Stimulated activated naive B cell treated with anti-CD40 and anti-IgM and Interleukin-4, amounts not matched to agents 10 μg/mL and 1 μg/mL and 100 μg/mL, for 72 hours (primary cell): ENCODE results near the gene ACACA.

Experiments
- ATAC-seq, 2 donors: fragments of 150-1000 bp; cut with Tn5 transposase; replicated peaks; 2 replicates each; pipeline ENCODE4 v1.10.0; 2021; ENCODE audit warnings: moderate library complexity in 1 of 2
- DNase-seq: peaks from one replicate; pipeline ENCODE4 v3.0.0; 2021
- H3K27ac Mint-ChIP-seq: one replicate; pipeline ENCODE4 v1.8.0; 2022; ENCODE audit warnings: mild to moderate bottlenecking, mixed read lengths
- H3K27me3 Mint-ChIP-seq, 2 donors: one replicate each; pipeline ENCODE4 v1.8.0; 2022; ENCODE audit warnings: mixed read lengths in 2 of 2
- H3K36me3 Mint-ChIP-seq, 2 donors: one replicate each; pipeline ENCODE4 v1.8.0; 2022; ENCODE audit warnings: mixed read lengths in 2 of 2, mild to moderate bottlenecking in 1 of 2
- H3K4me1 Mint-ChIP-seq, 2 donors: one replicate each; pipeline ENCODE4 v1.8.0; 2022; ENCODE audit warnings: mixed read lengths in 2 of 2, mild to moderate bottlenecking in 1 of 2
- H3K4me3 Mint-ChIP-seq, 2 donors: one replicate each; pipeline ENCODE4 v1.8.0; 2022; ENCODE audit warnings: mild to moderate bottlenecking in 2 of 2, mixed read lengths in 2 of 2, moderate library complexity in 1 of 2
- H3K9me3 Mint-ChIP-seq, 2 donors: one replicate each; pipeline ENCODE4 v1.8.0; 2022; ENCODE audit warnings: mixed read lengths in 2 of 2, mild to moderate bottlenecking in 1 of 2

ACACA gene

GRCh38 chr17:37069087-37069486 is 337.5 kb downstream of the ACACA start:
- H3K4me1 Mint-ChIP-seq: no peaks in the 10 kb centered on the region
- peaks cover 6% of the 10 kb centered on the region in 2 donors for H3K27me3 Mint-ChIP-seq
- H3K36me3 Mint-ChIP-seq: no peaks in the 10 kb centered on the region
- no peaks in the 10 kb centered on the region for H3K9me3 Mint-ChIP-seq
- no peak overlapping the region for H3K4me3 Mint-ChIP-seq
- H3K27ac Mint-ChIP-seq: no peak overlapping the region
- ATAC-seq (no peak), DNase-seq (no peak)

- H3K27ac Mint-ChIP-seq: no peak overlapping the region
Observed at GRCh38 chr17:37068266-37068665, 338.4 kb downstream of the ACACA start.

GRCh38 chr17:37067555-37068111 is 339.0 kb downstream of the ACACA start:
- ATAC-seq: no peak
- Mint-ChIP-seq H3K27ac (no peak overlapping the region), H3K27me3 (peaks cover 6 to 9% of the 10 kb centered on the region in 2 donors), H3K9me3 (no peaks in the 10 kb centered on the region), H3K4me1 (no peaks in the 10 kb centered on the region), H3K36me3 (no peaks in the 10 kb centered on the region), H3K4me3 (no peak overlapping the region)
- DNase-seq: no peak

More at GRCh38 chr17:37068266-37068665, 338.4 kb downstream of the ACACA start:
- H3K36me3 Mint-ChIP-seq: no peaks in the 10 kb centered on the region
- ATAC-seq (no peak), DNase-seq (no peak)
- H3K4me1 Mint-ChIP-seq: no peaks in the 10 kb centered on the region
- H3K9me3 Mint-ChIP-seq: no peaks in the 10 kb centered on the region
- H3K27me3 Mint-ChIP-seq: peaks cover 6 to 9% of the 10 kb centered on the region in 2 donors
- H3K4me3 Mint-ChIP-seq: no peak overlapping the region

GRCh38 chr17:37066322-37067255 is 340.0 kb downstream of the ACACA start:
- Mint-ChIP-seq H3K4me3 (no peak overlapping the region), H3K9me3 (no peaks in the 10 kb centered on the region), H3K36me3 (no peaks in the 10 kb centered on the region), H3K4me1 (no peaks in the 10 kb centered on the region), H3K27ac (no peak overlapping the region), H3K27me3 (peaks cover 6 to 9% of the 10 kb centered on the region in 2 donors)
- DNase-seq (no peak), ATAC-seq (no peak)

- H3K4me3 Mint-ChIP-seq: no peak overlapping the region
- no peaks in the 10 kb centered on the region for H3K4me1 Mint-ChIP-seq
- H3K27ac Mint-ChIP-seq: no peak overlapping the region
- DNase-seq: no peak
- H3K27me3 Mint-ChIP-seq: peaks cover 6 to 9% of the 10 kb centered on the region in 2 donors
- no peaks in the 10 kb centered on the region for H3K9me3 Mint-ChIP-seq
- no peak for ATAC-seq
- no peaks in the 10 kb centered on the region for H3K36me3 Mint-ChIP-seq
Observed at GRCh38 chr17:37065486-37066321, 340.9 kb downstream of the ACACA start.

GRCh38 chr17:37064956-37065355 is 341.7 kb downstream of the ACACA start:
- H3K4me3 Mint-ChIP-seq: no peak overlapping the region
- no peak for DNase-seq
- no peaks in the 10 kb centered on the region for H3K4me1 Mint-ChIP-seq
- ATAC-seq: no peak
- H3K36me3 Mint-ChIP-seq: no peaks in the 10 kb centered on the region
- no peaks in the 10 kb centered on the region for H3K9me3 Mint-ChIP-seq
- H3K27ac Mint-ChIP-seq: no peak overlapping the region
- peaks cover 6 to 9% of the 10 kb centered on the region in 2 donors for H3K27me3 Mint-ChIP-seq

GRCh38 chr17:37064206-37064605 is 342.4 kb downstream of the ACACA start:
- no peak for ATAC-seq
- DNase-seq: no peak
- Mint-ChIP-seq H3K4me3 (no peak overlapping the region), H3K4me1 (no peaks in the 10 kb centered on the region), H3K27me3 (peaks cover 6 to 9% of the 10 kb centered on the region in 2 donors), H3K27ac (no peak overlapping the region), H3K9me3 (no peaks in the 10 kb centered on the region), H3K36me3 (no peaks in the 10 kb centered on the region)

GRCh38 chr17:37062021-37062420 is 344.6 kb downstream of the ACACA start:
- Mint-ChIP-seq H3K27ac (no peak overlapping the region), H3K4me3 (no peak overlapping the region), H3K9me3 (no peaks in the 10 kb centered on the region), H3K4me1 (no peaks in the 10 kb centered on the region), H3K36me3 (peaks cover 3 to 6% of the 10 kb centered on the region in 2 donors), H3K27me3 (peaks cover 6 to 9% of the 10 kb centered on the region in 2 donors)
- no peak for DNase-seq
- ATAC-seq: no peak

- Mint-ChIP-seq H3K9me3 (no peaks in the 10 kb centered on the region), H3K27ac (no peak overlapping the region), H3K4me3 (no peak overlapping the region), H3K27me3 (peaks cover 0 to 4% of the 10 kb centered on the region in 2 donors), H3K36me3 (peaks cover 11 to 16% of the 10 kb centered on the region in 2 donors), H3K4me1 (no peaks in the 10 kb centered on the region)
- DNase-seq: no peak
- ATAC-seq: no peak
Observed at GRCh38 chr17:37060928-37061327, 345.7 kb downstream of the ACACA start.

- peaks cover 12 to 22% of the 10 kb centered on the region in 2 donors for H3K36me3 Mint-ChIP-seq
- H3K4me3 Mint-ChIP-seq: no peak overlapping the region
- peaks cover 0 to 4% of the 10 kb centered on the region in 2 donors for H3K27me3 Mint-ChIP-seq
- ATAC-seq: no peak
- no peaks in the 10 kb centered on the region for H3K4me1 Mint-ChIP-seq
- H3K9me3 Mint-ChIP-seq: no peaks in the 10 kb centered on the region
- no peak overlapping the region for H3K27ac Mint-ChIP-seq
- DNase-seq: no peak
Observed at GRCh38 chr17:37060094-37060493, 346.5 kb downstream of the ACACA start.

GRCh38 chr17:37059493-37059892 is 347.1 kb downstream of the ACACA start:
- no peak overlapping the region for H3K4me3 Mint-ChIP-seq
- H3K27ac Mint-ChIP-seq: no peak overlapping the region
- H3K9me3 Mint-ChIP-seq: no peaks in the 10 kb centered on the region
- H3K36me3 Mint-ChIP-seq: peaks cover 16 to 28% of the 10 kb centered on the region in 2 donors
- H3K27me3 Mint-ChIP-seq: peaks cover 0 to 4% of the 10 kb centered on the region in 2 donors
- DNase-seq (no peak), ATAC-seq (no peak)
- no peaks in the 10 kb centered on the region for H3K4me1 Mint-ChIP-seq

GRCh38 chr17:37056622-37057021 is 350.0 kb downstream of the ACACA start:
- Mint-ChIP-seq H3K4me1 (no peaks in the 10 kb centered on the region), H3K27ac (no peak overlapping the region), H3K9me3 (no peaks in the 10 kb centered on the region), H3K4me3 (no peak overlapping the region), H3K36me3 (peaks cover 18 to 42% of the 10 kb centered on the region in 2 donors), H3K27me3 (no peaks in the 10 kb centered on the region)
- ATAC-seq: no peak
- DNase-seq: no peak

- no peak overlapping the region for H3K4me3 Mint-ChIP-seq
- H3K9me3 Mint-ChIP-seq: no peaks in the 10 kb centered on the region
- H3K4me1 Mint-ChIP-seq: no peaks in the 10 kb centered on the region
- ATAC-seq (no peak), DNase-seq (no peak)
- no peak overlapping the region for H3K27ac Mint-ChIP-seq
- H3K36me3 Mint-ChIP-seq: peaks cover 20 to 54% of the 10 kb centered on the region in 2 donors
- H3K27me3 Mint-ChIP-seq: no peaks in the 10 kb centered on the region
Observed at GRCh38 chr17:37054894-37055293, 351.7 kb downstream of the ACACA start.

- peaks cover 6 to 8% of the 10 kb centered on the region in 2 donors for H3K4me1 Mint-ChIP-seq
- no peaks in the 10 kb centered on the region for H3K9me3 Mint-ChIP-seq
- no peak for ATAC-seq
- H3K27me3 Mint-ChIP-seq: no peaks in the 10 kb centered on the region
- no peak overlapping the region for H3K27ac Mint-ChIP-seq
- no peak for DNase-seq
- H3K4me3 Mint-ChIP-seq: no peak overlapping the region
- peaks cover 26 to 61% of the 10 kb centered on the region in 2 donors for H3K36me3 Mint-ChIP-seq
Observed at GRCh38 chr17:37052450-37052849, 354.2 kb downstream of the ACACA start.
